Body of pancreas (tissue), 4 donors: ENCODE data around the gene PKD1L1.

ENCODE experiments used
- CTCF ChIP-seq, 7 experiments: fragments of 450-650 bp in 4 of 7; fragments of 200-600 bp in 3 of 7; sonication (generic) in 3 of 7; IDR thresholded peaks; one replicate each; pipeline ENCODE4 v1.5.1; 2016 to 2019; ENCODE audit warnings: antibody characterized with exemption in 7 of 7
- POLR2A ChIP-seq, 3 donors: fragments of 450-650 bp; IDR thresholded peaks; one replicate each; pipeline ENCODE4 v1.6.1; 2016; ENCODE audit warnings: antibody characterized with exemption in 3 of 3, mild to moderate bottlenecking in 2 of 3

GRCh38 chr7:47726047-47726726, 222.1 kb downstream of the PKD1L1 start:
- no peak for TF ChIP-seq CTCF (IDR thresholded peaks at IDR 0.05)
- TF ChIP-seq POLR2A (IDR thresholded peaks at IDR 0.05): no peak
